ENCODE data around the gene PWP2.

The PWP2 gene

DNA sequence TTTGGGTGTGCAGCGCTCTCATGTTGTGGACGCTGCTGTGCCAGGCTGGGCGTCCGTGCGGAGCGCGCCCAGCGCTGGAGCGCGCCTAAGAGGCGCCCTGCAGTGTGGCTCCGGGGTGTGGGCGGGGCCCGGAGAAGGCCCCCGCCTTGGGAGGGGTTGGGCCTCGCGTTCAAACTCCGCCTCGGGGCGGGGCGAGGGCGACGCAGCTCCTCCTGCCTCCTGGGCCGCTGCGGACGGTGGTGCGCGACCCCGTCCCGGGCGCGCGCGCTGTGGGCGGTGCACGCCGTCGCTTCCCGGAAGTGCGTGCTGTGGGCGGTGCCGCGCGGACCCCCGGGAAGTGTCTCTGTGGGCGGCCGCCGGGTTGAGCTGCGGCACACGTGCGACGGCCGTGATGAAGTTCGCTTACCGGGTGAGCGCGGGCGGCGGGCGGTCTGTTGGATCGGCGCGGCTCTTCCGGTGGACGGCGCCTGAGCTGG is at the start of gene PWP2:
TSS of gene PWP2 (plus strand) at position 374 of the 476 bp plus-strand sequence. CDS start at position 392, 18 bp downstream.
- DNase-seq (ENCODE audit: low read depth in 3 of 3): peak in 1 of 3 donors; percentile 33

DNA sequence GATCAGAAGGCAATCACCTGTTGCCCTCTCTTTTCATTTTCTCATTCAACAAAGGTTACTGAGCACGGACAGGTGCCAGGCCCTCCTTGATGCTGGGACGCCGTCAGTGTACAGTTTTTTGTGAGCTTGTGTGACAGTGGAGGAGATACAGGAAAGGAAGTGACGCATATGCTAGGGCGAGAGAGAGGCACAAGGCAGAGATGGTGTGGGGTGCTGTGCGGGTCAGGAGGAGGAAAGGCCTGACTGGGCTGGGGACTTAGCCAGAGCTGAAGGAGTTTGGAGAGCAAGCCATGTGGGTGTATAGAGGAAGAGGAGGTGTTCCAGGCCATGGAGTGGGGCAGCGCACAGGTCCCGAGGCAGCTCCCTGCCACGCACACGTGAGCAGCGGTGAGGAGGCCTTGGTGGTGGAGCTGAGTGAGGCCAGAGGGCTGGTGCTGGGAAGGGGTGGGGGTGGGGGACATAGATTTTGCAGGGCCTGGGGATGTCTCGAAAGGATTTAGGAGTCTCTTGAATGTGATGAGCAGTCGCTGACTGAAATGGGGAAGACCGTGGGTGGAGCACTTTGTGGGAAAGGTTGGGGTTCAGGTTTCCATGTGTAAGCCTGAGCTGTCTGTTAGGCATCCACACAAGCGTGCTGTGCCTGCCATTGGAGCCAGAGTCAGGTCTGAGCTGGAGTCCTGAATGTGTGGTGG is 49.1 kb upstream of the PWP2 start:
- DNase-seq (ENCODE audit: low read depth in 3 of 3): peak; percentile 47 to 51 (median 47)

GRCh38 chr21:44058652-44058964 is 48.6 kb upstream of the PWP2 start:
- DNase-seq (ENCODE audit: low read depth in 3 of 3): no peak

DNA sequence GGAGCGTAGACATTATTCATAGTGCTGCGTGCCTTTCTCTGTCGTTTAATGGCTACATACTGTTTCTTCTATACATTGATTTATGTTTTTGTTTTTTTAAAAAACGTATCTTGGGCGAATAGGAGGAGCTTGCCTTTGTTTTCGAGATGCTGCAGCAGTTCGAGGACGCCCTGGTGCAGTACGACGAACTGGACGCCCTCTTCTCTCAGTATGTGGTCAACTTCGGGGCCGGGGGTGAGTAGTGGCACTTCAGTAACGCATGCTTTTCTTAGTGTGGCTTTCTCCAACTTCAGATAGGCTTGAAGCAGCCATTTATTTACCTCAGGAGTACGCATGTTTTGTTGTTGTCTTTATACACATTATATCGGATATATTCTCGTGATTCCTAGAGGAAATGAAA is 48.2 kb upstream of the PWP2 start:
- DNase-seq (ENCODE audit: low read depth in 3 of 3): no peak

- DNase-seq (ENCODE audit: low read depth in 3 of 3): no peak
These were observed 47.5 kb upstream of the PWP2 start for GRCh38 chr21:44059710-44060109.

DNA sequence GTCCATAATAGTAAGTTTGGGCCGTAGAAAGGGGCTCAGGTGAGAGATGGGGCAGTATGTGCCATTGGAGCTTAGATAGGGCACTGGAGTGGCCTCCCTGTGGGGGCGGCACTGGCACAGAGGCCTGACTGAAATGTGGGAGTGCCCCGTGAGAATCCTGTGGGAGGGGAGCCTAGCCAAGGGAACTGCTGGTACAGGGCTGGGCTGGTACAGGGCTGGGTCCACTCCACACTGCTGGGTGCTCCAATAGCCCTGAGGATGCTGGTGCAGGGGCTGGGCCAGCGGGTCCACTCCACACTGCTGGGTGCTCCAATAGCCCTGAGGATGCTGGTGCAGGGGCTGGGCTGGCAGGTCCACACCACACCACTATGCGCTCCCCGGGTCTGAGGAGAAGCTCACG is 44.8 kb upstream of the PWP2 start:
- DNase-seq (ENCODE audit: low read depth in 3 of 3): no peak

- no peak for DNase-seq (ENCODE audit: low read depth in 3 of 3)
These were observed 43.9 kb upstream of the PWP2 start for GRCh38 chr21:44063151-44063912.

DNA sequence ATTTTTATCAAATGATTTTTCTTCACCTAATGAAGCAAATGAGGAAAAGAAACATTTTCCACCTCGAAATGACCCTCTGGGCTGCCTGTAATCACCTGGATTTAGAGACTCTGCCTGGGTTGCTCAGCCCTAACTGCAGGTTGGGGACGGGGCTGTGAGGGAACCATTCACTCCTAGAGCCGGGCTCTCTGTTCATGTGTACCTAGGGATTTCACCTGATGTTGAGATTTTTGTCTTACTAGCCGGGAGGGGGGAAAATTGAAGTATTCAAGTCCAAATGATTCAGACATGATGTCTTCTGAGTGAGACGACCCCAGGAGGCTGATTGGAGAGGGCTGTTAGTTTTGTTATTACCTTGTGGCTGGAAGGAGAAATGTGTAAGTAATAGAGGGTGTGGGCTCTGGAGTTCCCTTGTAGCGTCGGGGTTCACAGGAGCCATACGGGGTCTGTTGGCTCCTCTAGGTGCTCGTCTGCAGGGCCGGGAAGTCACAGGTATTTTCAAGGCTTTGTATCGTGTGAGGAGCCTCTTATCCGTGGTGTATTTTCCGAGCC is 42.3 kb upstream of the PWP2 start:
- no peak for DNase-seq (ENCODE audit: low read depth in 3 of 3)

- DNase-seq (ENCODE audit: low read depth in 3 of 3): peak; percentile 37 to 68 (median 57)
These were observed 41.8 kb upstream of the PWP2 start for GRCh38 chr21:44065428-44065827.

- no peak for DNase-seq (ENCODE audit: low read depth in 3 of 3)
These were observed 41.1 kb upstream of the PWP2 start for GRCh38 chr21:44066116-44066515.

DNA sequence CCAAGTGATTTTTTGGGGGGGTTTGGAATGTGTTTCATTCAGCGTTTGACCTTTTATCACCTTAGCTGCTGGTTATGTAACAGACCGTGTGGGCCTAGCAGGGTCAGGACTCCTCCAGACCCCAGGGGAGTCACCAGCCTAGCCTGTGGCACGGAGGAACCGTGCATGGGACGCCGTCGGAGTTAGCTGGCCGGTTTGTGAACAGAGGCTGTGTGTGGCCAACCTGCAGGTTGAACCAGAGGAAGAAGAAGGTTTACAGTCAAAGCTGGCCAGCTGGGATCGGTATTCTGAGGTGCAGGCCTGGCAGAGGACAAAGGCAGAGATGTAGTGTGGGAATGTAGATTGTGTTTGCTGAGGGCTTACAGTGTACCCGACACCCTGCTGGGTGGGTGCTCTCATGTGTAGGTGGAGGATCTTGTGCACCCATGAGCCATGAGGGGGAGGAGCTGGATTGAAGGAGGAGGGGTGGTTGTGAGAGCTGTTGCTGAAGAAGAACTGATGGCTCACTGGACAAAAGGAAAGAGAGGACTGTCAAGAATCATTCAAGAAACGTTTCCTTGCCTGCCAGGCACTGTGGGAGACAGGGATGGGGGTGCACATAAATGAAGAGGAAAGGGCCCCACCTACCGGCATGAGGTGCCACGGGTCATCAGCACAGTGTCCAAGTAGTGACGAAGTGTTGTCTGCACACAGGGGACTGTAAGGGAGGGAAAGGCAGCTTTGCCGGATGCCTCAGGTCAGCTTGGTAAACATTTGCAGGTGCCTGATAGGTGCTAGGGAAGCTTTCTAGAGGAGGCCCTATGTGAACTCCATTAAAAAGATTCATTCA is 40.0 kb upstream of the PWP2 start:
- no peak for DNase-seq (ENCODE audit: low read depth in 3 of 3)

GRCh38 chr21:44070391-44070790 is 36.8 kb upstream of the PWP2 start:
- no peak for DNase-seq (ENCODE audit: low read depth in 3 of 3)

GRCh38 chr21:44071359-44072104 is 35.7 kb upstream of the PWP2 start:
- DNase-seq (ENCODE audit: low read depth in 3 of 3): no peak

DNA sequence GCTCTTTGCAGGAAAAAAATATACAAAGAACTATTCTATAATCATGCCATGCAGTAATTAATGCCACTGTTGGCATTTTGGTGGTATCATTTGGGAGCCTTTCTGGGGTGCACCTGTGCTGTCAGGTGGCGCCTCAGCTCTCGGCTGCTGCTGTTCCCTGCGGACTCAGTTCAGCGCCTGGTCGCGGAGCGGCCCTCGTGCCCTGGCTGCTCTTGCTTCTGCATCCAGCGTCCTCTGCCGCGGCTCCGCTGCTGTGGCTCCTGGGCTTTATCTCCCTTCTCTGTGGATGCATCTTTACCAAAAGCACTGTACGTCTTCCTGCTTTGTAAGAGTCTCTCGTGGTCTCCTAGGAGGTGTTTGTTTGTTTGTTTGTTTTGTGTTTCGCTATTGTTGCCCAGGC is 35.1 kb upstream of the PWP2 start:
- no peak for DNase-seq (ENCODE audit: low read depth in 3 of 3)

GRCh38 chr21:44074315-44074958 is 32.8 kb upstream of the PWP2 start:
- DNase-seq (ENCODE audit: low read depth in 3 of 3): no peak

- DNase-seq (ENCODE audit: low read depth in 3 of 3): no peak
These were observed 30.9 kb upstream of the PWP2 start for GRCh38 chr21:44076316-44076715.

- DNase-seq (ENCODE audit: low read depth in 3 of 3): no peak
These were observed 28.7 kb upstream of the PWP2 start for GRCh38 chr21:44078411-44078981.

- DNase-seq (ENCODE audit: low read depth in 3 of 3): no peak
These were observed 27.8 kb upstream of the PWP2 start for GRCh38 chr21:44079446-44079845.

- no peak for DNase-seq (ENCODE audit: low read depth in 3 of 3)
These were observed 27.4 kb upstream of the PWP2 start for GRCh38 chr21:44079846-44080245.

- no peak for DNase-seq (ENCODE audit: low read depth in 3 of 3)
These were observed 24.4 kb upstream of the PWP2 start for GRCh38 chr21:44082648-44083440.
